OCI-LY7 (cell line): ENCODE measurements around the gene DYNLT2B.

Experiments
- EZH2phosphoT487 ChIP-seq: fragments of 200-600 bp; sonication (generic); IDR thresholded peaks from 2 replicates; pipeline ENCODE4 v1.6.1; 2018; ENCODE audit warnings: low read depth, borderline replicate concordance, mild to moderate bottlenecking, mixed run types, antibody characterized with exemption, low read length, moderate library complexity, mixed read lengths
- TF ChIP-seq, protein P1 (sequence below): fragments of 200-600 bp; sonication (generic); conservative IDR thresholded peaks from 2 replicates; pipeline ENCODE4 v1.5.1; 2014; ENCODE audit warnings: mild to moderate bottlenecking, antibody characterized with exemption, low read length, moderate library complexity, mixed read lengths

GRCh38 chr3:196341137-196341536 is 23.1 kb upstream of the DYNLT2B start:
- no peak for TF ChIP-seq EZH2phosphoT487
- TF ChIP-seq, protein P1, sequence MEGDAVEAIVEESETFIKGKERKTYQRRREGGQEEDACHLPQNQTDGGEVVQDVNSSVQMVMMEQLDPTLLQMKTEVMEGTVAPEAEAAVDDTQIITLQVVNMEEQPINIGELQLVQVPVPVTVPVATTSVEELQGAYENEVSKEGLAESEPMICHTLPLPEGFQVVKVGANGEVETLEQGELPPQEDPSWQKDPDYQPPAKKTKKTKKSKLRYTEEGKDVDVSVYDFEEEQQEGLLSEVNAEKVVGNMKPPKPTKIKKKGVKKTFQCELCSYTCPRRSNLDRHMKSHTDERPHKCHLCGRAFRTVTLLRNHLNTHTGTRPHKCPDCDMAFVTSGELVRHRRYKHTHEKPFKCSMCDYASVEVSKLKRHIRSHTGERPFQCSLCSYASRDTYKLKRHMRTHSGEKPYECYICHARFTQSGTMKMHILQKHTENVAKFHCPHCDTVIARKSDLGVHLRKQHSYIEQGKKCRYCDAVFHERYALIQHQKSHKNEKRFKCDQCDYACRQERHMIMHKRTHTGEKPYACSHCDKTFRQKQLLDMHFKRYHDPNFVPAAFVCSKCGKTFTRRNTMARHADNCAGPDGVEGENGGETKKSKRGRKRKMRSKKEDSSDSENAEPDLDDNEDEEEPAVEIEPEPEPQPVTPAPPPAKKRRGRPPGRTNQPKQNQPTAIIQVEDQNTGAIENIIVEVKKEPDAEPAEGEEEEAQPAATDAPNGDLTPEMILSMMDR: no peak
